ENCODE measurements around the gene NCAPD2. TPM values are rescaled to one million over a fixed set of nuclear protein-coding genes. Genes with fewer than 3 reads are reported as not detected.
"Not testable (repeated sequence)": the region's sequence is repeated elsewhere in the genome, so short reads cannot be mapped to it uniquely, and the experiment has no call there.

NCAPD2 gene
- total RNA-seq, 1 experiment from 2014 or later, result 266 TPM

GRCh38 chr12:6488240-6488639 lies 5.7 kb upstream of the NCAPD2 start:
- Histone ChIP-seq H3K4me1 (replicated peaks; ENCODE audit: insufficient read depth) (peaks cover 9% of the 10 kb centered on the region; the same call in 1 of the 2 replicates), H3K27me3 (ENCODE audit: insufficient read depth, low read depth) (no peaks in the 10 kb centered on the region), H2AFZ (no peak overlapping the region), H3K79me2 (ENCODE audit: low read depth) (peaks cover 16% of the 10 kb centered on the region), H3F3A (ENCODE audit: insufficient read depth, low read depth) (peaks cover 8% of the 10 kb centered on the region; the same call in 1 of the 2 replicates), H3K4me3 (no peak overlapping the region), H3K36me3 (ENCODE audit: low read depth) (peaks cover 5% of the 10 kb centered on the region), H3K27ac (no peak overlapping the region), H3K9me3 (ENCODE audit: insufficient read depth, low read depth) (no peaks in the 10 kb centered on the region), H3K9me2 (ENCODE audit: insufficient read depth) (no peaks in the 10 kb centered on the region), H4K20me1 (ENCODE audit: insufficient read depth) (no peaks in the 10 kb centered on the region), H3K4me2 (no peak overlapping the region)
- POLR2A ChIA-PET (ENCODE audit: unreplicated experiment), result interaction anchor here (0.6 kb wide), 3 partner anchors 17 to 1641 kb away, joined by 5 to 19 read pairs (median 13); no protein-coding TSS in a partner anchor
- no TSS peak for BruUV-seq (replicated peaks)
- intact Hi-C loops (cut with micrococcal nuclease; ENCODE audit: unreplicated experiment), result no loop called here
- TF ChIP-seq CTCF (conservative IDR thresholded peaks at IDR 0.05) (no peak), EZH2 (IDR thresholded peaks at IDR 0.05; ENCODE audit: low read depth) (no peak)
- CTCF ChIA-PET, result interaction anchor here (0.6 to 0.7 kb wide), 2 partner anchors 8 to 498 kb away, joined by 3 to 4 read pairs; no protein-coding TSS in a partner anchor
- DNase-seq, result no peak

- no peaks in the 10 kb centered on the region for H3K27me3 ChIP-seq (ENCODE audit: insufficient read depth, low read depth)
- H3F3A ChIP-seq (ENCODE audit: insufficient read depth, low read depth), result peaks cover 14% of the 10 kb centered on the region; the same call in 1 of the 2 replicates
- H3K79me2 ChIP-seq (ENCODE audit: low read depth), result peaks cover 19% of the 10 kb centered on the region
- no peaks in the 10 kb centered on the region for H4K20me1 ChIP-seq (ENCODE audit: insufficient read depth)
- no peak for TF ChIP-seq EZH2 (IDR thresholded peaks at IDR 0.05; ENCODE audit: low read depth)
- TF ChIP-seq CTCF (conservative IDR thresholded peaks at IDR 0.05), result no peak
- H3K36me3 ChIP-seq (ENCODE audit: low read depth), result peaks cover 5% of the 10 kb centered on the region
- DNase-seq, result no peak
- no peaks in the 10 kb centered on the region for H3K9me2 ChIP-seq (ENCODE audit: insufficient read depth)
- no peak overlapping the region for H3K4me3 ChIP-seq
- no peak overlapping the region for H2AFZ ChIP-seq
- H3K9me3 ChIP-seq (ENCODE audit: insufficient read depth, low read depth), result no peaks in the 10 kb centered on the region
- no TSS peak for BruUV-seq (replicated peaks)
- peaks cover 9% of the 10 kb centered on the region; the same call in 1 of the 2 replicates for H3K4me1 ChIP-seq (replicated peaks; ENCODE audit: insufficient read depth)
- ChIA-PET POLR2A (ENCODE audit: unreplicated experiment) (interaction anchor here (0.6 kb wide), 2 partner anchors 63 to 641 kb away, joined by 3 to 5 read pairs; no protein-coding TSS in a partner anchor), CTCF (no interaction called here)
- H3K27ac ChIP-seq, result no peak overlapping the region
- intact Hi-C loops (cut with micrococcal nuclease; ENCODE audit: unreplicated experiment), result no loop called here
- no peak overlapping the region for H3K4me2 ChIP-seq
Measured at GRCh38 chr12:6489449-6489848, 4.5 kb upstream of the NCAPD2 start.

- Histone ChIP-seq H3K79me2 (ENCODE audit: low read depth) (peaks cover 31% of the 10 kb centered on the region), H3K36me3 (ENCODE audit: low read depth) (peaks cover 12% of the 10 kb centered on the region), H3F3A (ENCODE audit: insufficient read depth, low read depth) (peaks cover 18% of the 10 kb centered on the region; the same call in 1 of the 2 replicates), H3K4me1 (replicated peaks; ENCODE audit: insufficient read depth) (peaks cover 21% of the 10 kb centered on the region)
- H4K20me1 ChIP-seq (ENCODE audit: insufficient read depth); POLR2A ChIA-PET (ENCODE audit: unreplicated experiment); BruUV-seq (replicated peaks); H3K9me3 ChIP-seq (ENCODE audit: insufficient read depth, low read depth); H2AFZ ChIP-seq; H3K4me3 ChIP-seq; H3K9me2 ChIP-seq (ENCODE audit: insufficient read depth); CTCF ChIA-PET; H3K4me2 ChIP-seq; H3K27me3 ChIP-seq (ENCODE audit: insufficient read depth, low read depth); DNase-seq; H3K27ac ChIP-seq: not testable (repeated sequence)
- intact Hi-C loops (cut with micrococcal nuclease; ENCODE audit: unreplicated experiment), result loop anchor here (5.0 kb wide), 1 partner anchor 113 kb away; the partner anchor contains the start of gene SCNN1A
Measured at GRCh38 chr12:6490673-6491072, 3.2 kb upstream of the NCAPD2 start.
